HG03354 (cell line): Measurements from ENCODE around the gene PCCA.

Experiments used
- ATAC-seq: cut with Tn5 transposase; IDR thresholded peaks from one replicate; pipeline ENCODE4 v1.9.1; 2021; ENCODE audit warnings: mild to moderate bottlenecking; ENCODE audit not compliant: unreplicated experiment, poor library complexity, severe bottlenecking

The PCCA gene

GRCh38 chr13:100336795-100337516 lies 248.1 kb downstream of the PCCA start:
- ATAC-seq: no peak

- no peak for ATAC-seq
Observed at GRCh38 chr13:100338275-100338674, 249.4 kb downstream of the PCCA start.

DNA sequence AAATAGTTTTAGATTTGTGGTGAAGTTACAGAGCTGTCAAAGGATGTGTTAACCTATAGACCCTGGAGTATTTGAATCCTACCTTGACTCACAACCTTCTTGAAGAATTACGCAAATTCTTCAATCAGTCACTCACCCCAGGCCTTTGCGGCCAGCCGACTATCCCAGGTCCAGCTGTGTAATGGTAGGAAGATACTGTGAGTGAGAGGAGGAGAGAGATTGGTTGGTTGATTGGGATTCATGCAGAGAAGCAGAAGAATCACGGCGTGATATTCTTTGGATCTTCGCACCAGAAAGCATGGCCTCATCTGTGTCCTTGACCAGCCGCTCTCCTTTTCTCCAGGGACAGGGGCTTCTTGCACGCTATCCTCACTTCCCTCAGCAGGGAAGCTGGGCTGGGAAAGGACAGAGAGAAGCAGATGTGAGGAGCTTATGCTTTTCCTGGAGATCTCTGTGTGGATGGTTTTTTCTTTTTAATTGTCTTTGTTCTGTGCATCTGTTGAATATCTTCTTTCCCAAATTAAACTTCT lies 250.6 kb downstream of the PCCA start:
- no peak for ATAC-seq

DNA sequence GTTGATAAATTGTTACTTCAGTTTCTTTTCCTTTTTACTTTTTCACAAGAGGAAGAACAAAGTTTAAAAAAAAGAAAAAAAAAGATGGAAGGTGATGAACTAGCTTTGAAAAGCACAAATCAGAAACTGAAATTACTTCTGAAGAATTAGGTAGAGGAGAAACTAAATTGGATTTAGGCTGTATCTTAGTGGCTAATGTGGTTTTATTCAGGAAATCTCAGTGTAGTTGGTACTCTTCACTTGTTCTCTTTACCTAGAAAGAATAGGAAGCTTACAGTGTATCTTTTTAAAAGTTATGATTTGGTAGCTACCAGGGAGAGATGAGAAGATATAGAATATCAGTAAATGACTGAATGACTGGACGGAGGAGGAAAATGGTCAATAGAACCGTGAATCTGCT lies 252.0 kb downstream of the PCCA start:
- ATAC-seq: no peak

DNA sequence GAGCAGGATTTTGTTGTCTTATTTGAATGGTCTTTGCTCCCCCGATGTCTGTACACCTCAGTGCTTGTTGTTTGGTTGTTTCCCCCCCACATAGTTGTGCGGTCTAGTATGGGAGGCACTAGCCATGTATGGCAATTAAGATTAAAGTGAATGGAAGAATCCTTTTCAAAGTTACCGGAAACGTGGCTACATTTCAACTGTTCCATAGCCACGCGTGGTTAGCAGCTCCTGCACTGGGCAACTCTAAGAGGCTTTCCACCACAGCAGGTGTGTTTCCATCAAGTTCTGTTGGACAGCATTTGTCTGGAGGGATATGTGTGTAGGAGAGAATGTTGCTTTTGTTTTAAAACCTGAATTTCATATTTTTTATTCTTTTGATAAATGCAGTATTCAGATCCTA lies 252.4 kb downstream of the PCCA start:
- no peak for ATAC-seq

GRCh38 chr13:100344544-100344943 lies 255.7 kb downstream of the PCCA start:
- no peak for ATAC-seq

DNA sequence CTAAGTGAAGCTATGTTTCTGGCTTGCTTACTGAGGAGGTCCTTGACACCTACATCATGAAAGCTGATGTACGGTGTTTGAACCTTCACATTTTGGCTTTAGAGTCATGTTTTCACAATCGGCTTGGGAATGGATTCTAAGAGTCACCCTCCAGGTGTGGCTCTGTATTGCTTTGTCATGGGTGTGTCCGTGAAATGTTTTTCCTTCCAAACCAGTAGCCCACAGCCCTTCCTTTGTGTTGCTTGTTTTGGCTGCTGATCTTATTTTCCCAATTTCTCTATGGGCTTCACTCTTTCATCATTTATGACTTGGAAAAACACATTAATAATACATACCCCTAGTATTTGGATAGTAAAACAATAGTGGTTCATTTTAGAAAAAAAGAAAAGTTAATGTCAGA lies 259.1 kb downstream of the PCCA start:
- no peak for ATAC-seq

- ATAC-seq: no peak
Observed at GRCh38 chr13:100349594-100349993, 260.7 kb downstream of the PCCA start.

- no peak for ATAC-seq
Observed at GRCh38 chr13:100350601-100351000, 261.7 kb downstream of the PCCA start.

- ATAC-seq: no peak
Observed at GRCh38 chr13:100356426-100356825, 267.5 kb downstream of the PCCA start.

GRCh38 chr13:100356889-100357288 lies 268.0 kb downstream of the PCCA start:
- ATAC-seq: no peak

GRCh38 chr13:100357764-100358163 lies 268.9 kb downstream of the PCCA start:
- no peak for ATAC-seq

- ATAC-seq: no peak
Observed at GRCh38 chr13:100361504-100361903, 272.6 kb downstream of the PCCA start.

DNA sequence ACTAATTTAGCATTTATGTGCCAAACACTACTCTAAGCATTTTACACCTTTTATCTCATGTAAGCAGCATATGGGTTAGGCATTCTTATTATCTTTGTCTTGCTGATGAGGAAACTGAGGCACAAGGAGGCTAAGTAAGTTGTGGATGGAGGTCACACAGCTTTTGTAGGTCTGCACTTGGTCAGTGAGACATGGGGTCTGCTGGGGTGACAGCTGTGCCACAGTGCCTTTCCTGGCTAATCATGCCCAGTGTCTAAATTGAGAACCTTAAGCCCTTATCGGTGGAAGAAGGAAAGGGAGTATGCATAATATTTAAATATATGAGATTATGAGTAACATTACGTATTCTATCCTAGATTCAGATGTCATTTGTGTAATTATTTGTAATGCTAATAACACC lies 273.5 kb downstream of the PCCA start:
- ATAC-seq: no peak

DNA sequence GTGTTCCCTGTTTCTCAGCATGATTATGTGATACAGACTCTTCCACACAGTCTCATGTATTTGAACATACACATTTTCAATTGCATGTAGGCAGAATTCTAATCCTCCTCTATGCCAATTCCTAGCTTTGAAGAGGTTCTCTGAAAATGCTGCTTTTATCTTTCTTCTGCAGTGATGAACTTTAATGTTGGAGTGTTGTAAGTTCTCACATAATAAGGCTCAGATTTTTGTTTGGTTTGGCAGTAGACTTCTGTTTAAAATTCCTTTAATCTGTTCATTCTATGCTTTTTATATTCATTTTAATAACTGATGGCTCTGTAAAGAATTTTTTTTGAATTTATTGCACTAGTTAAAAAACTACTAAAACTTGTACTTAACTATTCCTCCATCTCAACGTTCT lies 273.9 kb downstream of the PCCA start:
- no peak for ATAC-seq

DNA sequence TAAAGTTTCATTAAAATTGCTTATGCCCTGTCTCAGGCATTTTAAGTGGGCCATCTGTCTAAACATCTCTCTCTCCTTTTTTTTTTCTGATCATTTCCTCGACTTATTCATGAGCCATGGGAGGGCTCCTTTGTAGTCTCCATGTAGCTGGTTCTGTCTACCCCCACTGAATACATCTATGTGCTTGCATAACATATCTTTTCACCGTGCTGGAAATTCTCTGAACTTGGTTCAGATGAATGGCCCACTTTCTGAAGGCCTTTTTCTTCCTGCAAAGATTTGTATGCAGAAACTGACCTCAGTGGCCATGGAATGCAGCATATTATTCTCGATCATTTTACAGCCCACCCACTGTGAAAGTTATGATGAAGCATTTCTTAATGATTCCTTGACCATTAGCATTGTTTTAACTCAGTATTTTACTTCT lies 274.4 kb downstream of the PCCA start:
- ATAC-seq: no peak

DNA sequence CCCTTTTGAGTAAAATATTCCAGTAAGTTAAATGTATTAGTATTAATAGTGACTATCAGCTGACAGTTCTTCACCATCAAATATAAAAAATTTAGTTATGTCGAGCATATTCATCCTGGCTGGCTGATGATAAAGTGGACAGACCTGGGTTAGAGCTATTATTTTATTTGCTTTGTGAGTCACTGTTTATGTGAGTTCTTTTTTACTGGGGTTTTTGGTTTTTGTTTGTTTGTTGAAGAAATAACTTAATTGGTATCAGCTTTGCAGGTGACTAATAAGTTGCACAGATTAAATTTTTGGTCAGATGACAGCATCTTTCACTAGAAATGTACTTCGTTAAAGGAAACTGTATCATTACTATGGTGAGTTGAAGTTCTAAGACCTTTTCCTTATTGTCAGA lies 275.0 kb downstream of the PCCA start:
- ATAC-seq: no peak

GRCh38 chr13:100364591-100364990 lies 275.7 kb downstream of the PCCA start:
- ATAC-seq: no peak

DNA sequence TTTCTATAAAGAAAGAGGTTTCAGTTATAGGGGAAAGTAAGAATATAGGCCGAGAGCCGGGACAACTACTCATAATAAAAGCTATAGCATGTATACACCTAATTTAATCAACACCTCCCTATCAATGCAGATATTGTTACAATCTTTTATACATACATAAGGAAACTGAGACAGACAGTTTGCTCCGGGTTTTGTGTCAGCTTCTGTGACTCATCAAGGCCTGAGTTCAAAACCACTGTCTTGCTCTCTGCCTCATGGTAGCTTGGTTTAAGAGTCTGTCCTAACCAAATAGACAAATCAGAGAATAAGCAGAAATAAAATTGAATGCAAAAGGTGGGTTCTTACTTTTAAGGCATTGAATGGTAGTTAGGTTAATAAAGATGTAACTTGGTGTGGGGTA lies 276.8 kb downstream of the PCCA start:
- no peak for ATAC-seq

- ATAC-seq: no peak
Observed at GRCh38 chr13:100378533-100378932, 289.6 kb downstream of the PCCA start.

DNA sequence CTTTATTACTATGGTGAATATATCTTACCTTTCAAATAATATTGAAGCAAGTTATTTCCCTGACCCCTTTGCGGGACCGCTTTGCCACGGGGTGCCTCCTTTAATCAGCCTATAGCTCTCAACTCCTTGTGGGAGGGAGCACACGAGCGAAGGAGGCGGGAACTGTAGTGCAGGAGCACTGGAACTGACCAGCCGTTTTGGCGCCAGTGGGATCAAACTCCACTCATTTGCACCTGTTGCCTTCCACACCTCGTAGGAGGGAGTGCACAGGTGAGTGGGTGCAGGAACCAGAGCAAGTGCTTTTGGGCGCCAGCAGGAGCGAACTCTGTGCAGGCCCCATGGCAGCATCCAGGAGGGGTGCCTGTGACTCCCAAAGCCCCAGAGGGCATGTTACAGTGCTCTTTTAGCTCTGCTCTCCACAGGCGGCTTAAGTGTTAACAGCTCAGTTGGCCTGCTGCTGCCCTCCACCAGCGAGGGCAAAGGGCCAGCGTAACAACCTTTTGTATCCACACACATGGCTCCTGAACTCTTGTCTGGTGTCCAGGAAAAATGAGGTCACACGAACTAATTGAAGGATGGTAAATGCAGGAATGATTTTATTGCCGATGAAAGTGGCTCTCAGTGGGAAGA lies 292.8 kb downstream of the PCCA start:
- ATAC-seq: no peak
